Left cardiac atrium (tissue), 4 donors: ENCODE measurements around the gene PLA1A. TPM values are rescaled to one million over a fixed set of nuclear protein-coding genes. Genes with fewer than 3 reads are reported as not detected.
"Not testable (repeated sequence)": the region's sequence is repeated elsewhere in the genome, so short reads cannot be mapped to it uniquely, and the experiment has no call there.

ENCODE experiments used
- ATAC-seq, 2 donors: fragments of 200-7000 bp; cut with Tn5 transposase; one replicate each; pipeline ENCODE4 v1.9.1; 2020; ENCODE audit warnings: mild to moderate bottlenecking in 2 of 2, moderate library complexity in 2 of 2
- DNase-seq: peaks from one replicate; pipeline ENCODE4 v3.0.0-alpha.2; 2020
- intact Hi-C, 2 donors: fragments of 100-400 bp; cut with DNase I; formaldehyde crosslinking; loops; one replicate each; pipeline versions ENCODE4 v1.14.1 to v1.15.1; 2022 to 2023
- total RNA-seq, 2 donors: library from RNA; stranded (reverse); fragmentation: NEBNext Ultra II Directional; extraction: Animal tissue kit (Norgen Biotek cat#: 25700); gene quantifications; one replicate each; pipeline ENCODE4 v1.2.1, GENCODE V29; 2021
- donor health status: DM: no; HTN: yes; CAD: no.
- donor health status: DM: no; HTN: yes; CAD: no; lungs with severe emphysema.
- donor health status: DM: yes; HTN: yes; CAD: no.
- donor health status: Dilated cardiomyopathy.

The PLA1A gene
- total RNA-seq, 2 donors from 2014 or later, result 1.5 to 8.7 TPM

- intact Hi-C loops, result no loop called here
- ATAC-seq (no peak), DNase-seq (no peak)
Measured at GRCh38 chr3:119571230-119571629, 26.5 kb upstream of the PLA1A start.

GRCh38 chr3:119571688-119572087 lies 26.0 kb upstream of the PLA1A start:
- ATAC-seq (peak; percentile 19 to 62), DNase-seq (no peak)
- intact Hi-C loops, result no loop called here

- ATAC-seq (no peak), DNase-seq (no peak)
- intact Hi-C loops, result no loop called here
Measured at GRCh38 chr3:119575507-119575906, 22.2 kb upstream of the PLA1A start.

- DNase-seq, result peak; percentile 89
- intact Hi-C loops, result loop anchor here in 1 of 2 donors (2.0 to 5.0 kb wide), 2 partner anchors 59 to 98 kb away; partner anchors contain the start of gene COX17
- peak; percentile 96 to 97 for ATAC-seq
Measured at GRCh38 chr3:119579366-119580066, 18.2 kb upstream of the PLA1A start, which contains the start of gene ADPRH. ADPRH (plus strand) TSS chr3:119579492; CDS start chr3:119582170, 2,678 bp downstream.

GRCh38 chr3:119580067-119580760 lies 17.5 kb upstream of the PLA1A start:
- intact Hi-C loops, result loop anchor here in 1 of 2 donors (5.0 kb wide), 1 partner anchor 97 kb away; the partner anchor contains the start of gene COX17

GRCh38 chr3:119582178-119582577 lies 15.5 kb upstream of the PLA1A start:
- ATAC-seq (no peak), DNase-seq (no peak)
- intact Hi-C loops, result loop anchor here in 1 of 2 donors (5.0 kb wide), 1 partner anchor 95 kb away; the partner anchor contains the start of gene COX17

More at GRCh38 chr3:119580067-119580760, 17.5 kb upstream of the PLA1A start:
- DNase-seq, result peak; percentile 40
- peak; percentile 64 to 77 for ATAC-seq

- ATAC-seq (no peak), DNase-seq (no peak)
- intact Hi-C loops, result no loop called here
Measured at GRCh38 chr3:119585208-119585607, 12.5 kb upstream of the PLA1A start.

GRCh38 chr3:119585856-119586570 lies 11.7 kb upstream of the PLA1A start:
- intact Hi-C loops, result no loop called here
- ATAC-seq (no peak), DNase-seq (no peak)

- no peak for ATAC-seq
- intact Hi-C loops, result no loop called here
- no peak for DNase-seq
Measured at GRCh38 chr3:119586733-119587172, 10.9 kb upstream of the PLA1A start.

GRCh38 chr3:119588112-119588511 lies 9.6 kb upstream of the PLA1A start:
- intact Hi-C loops, result no loop called here
- ATAC-seq, result peak; percentile 56 to 79

GRCh38 chr3:119589102-119589773 lies 8.4 kb upstream of the PLA1A start:
- DNase-seq, result no peak
- intact Hi-C loops, result no loop called here
- peak; percentile 53 to 64 for ATAC-seq

More at GRCh38 chr3:119588112-119588511, 9.6 kb upstream of the PLA1A start:
- DNase-seq, result peak; percentile 66

- DNase-seq (no peak), ATAC-seq (no peak)
- intact Hi-C loops, result no loop called here
Measured at GRCh38 chr3:119590706-119591105, 7.0 kb upstream of the PLA1A start.

GRCh38 chr3:119592861-119593260 lies 4.8 kb upstream of the PLA1A start:
- no peak for DNase-seq
- no peak for ATAC-seq
- intact Hi-C loops, result no loop called here

- DNase-seq, result no peak
- intact Hi-C loops, result no loop called here
- no peak for ATAC-seq
Measured at GRCh38 chr3:119594066-119594465, 3.6 kb upstream of the PLA1A start.

GRCh38 chr3:119594929-119595328 lies 2.8 kb upstream of the PLA1A start:
- DNase-seq, ATAC-seq, intact Hi-C loops: not testable (repeated sequence)

- ATAC-seq, result peak; percentile 22 to 38
- DNase-seq, result no peak
- intact Hi-C loops, result no loop called here
Measured at GRCh38 chr3:119595639-119596334, 1.9 kb upstream of the PLA1A start.

- intact Hi-C loops, result no loop called here
- ATAC-seq, result no peak
- no peak for DNase-seq
Measured at GRCh38 chr3:119596398-119596797, 1.3 kb upstream of the PLA1A start.

- intact Hi-C loops, result no loop called here
- no peak for ATAC-seq
Measured at GRCh38 chr3:119598410-119599098, 869 bp downstream of the PLA1A start.

More at GRCh38 chr3:119598410-119599098, 869 bp downstream of the PLA1A start:
- no peak for DNase-seq
